ENCODE measurements around the gene EIF5B.

Gene EIF5B

DNA sequence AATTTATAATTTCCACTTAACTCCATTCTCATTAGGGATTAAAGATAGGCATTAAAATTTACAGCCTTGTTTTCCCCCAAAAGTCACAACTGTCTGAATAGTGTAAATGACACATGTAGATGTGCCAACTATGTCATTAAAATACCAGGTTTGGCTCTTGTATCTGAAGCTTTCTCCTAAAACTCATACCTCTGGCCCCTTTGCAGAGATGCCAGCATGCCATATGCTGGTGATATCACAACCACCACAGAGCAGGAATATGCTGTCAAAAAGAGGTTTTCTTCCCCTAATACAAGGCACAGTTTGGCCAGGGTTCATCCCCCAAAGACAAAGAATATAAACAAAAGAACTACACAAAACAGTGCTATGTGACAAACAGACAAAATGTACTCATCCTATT, 87.2 kb downstream of the EIF5B start:
- TF ChIP-seq, protein P1, sequence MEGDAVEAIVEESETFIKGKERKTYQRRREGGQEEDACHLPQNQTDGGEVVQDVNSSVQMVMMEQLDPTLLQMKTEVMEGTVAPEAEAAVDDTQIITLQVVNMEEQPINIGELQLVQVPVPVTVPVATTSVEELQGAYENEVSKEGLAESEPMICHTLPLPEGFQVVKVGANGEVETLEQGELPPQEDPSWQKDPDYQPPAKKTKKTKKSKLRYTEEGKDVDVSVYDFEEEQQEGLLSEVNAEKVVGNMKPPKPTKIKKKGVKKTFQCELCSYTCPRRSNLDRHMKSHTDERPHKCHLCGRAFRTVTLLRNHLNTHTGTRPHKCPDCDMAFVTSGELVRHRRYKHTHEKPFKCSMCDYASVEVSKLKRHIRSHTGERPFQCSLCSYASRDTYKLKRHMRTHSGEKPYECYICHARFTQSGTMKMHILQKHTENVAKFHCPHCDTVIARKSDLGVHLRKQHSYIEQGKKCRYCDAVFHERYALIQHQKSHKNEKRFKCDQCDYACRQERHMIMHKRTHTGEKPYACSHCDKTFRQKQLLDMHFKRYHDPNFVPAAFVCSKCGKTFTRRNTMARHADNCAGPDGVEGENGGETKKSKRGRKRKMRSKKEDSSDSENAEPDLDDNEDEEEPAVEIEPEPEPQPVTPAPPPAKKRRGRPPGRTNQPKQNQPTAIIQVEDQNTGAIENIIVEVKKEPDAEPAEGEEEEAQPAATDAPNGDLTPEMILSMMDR (IDR thresholded peaks at IDR 0.05; ENCODE audit: insufficient read depth, low read depth, low read length, missing control alignments) = no peak
- H3K4me3 ChIP-seq (ENCODE audit: low read depth, low read length) = no peak overlapping the region

DNA sequence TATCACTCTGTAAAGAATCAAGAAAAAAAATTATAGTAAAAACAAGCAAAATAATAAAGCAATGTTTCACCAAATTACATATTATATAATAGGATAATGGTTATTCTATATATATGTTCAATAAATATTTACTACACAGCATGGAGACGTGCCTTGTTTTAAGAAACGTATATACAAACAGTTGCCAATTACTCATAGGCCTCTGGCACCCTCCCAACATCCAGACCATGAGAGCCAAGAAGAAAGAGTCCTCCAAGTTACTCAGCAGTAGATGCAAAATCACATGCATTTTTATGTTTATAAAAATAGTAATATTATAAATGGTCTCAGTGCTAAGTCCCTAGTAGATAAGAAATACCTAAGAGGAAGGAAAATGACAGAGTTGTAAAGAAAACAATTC, 87.8 kb downstream of the EIF5B start:
- TF ChIP-seq, protein P1 (IDR thresholded peaks at IDR 0.05; ENCODE audit: insufficient read depth, low read depth, low read length, missing control alignments) = no peak
- DNase-seq (ENCODE audit: low read depth) = no peak
- H3K4me3 ChIP-seq (ENCODE audit: low read depth, low read length) = no peak overlapping the region

More for the DNA sequence above, 87.2 kb downstream of the EIF5B start:
- no peak for DNase-seq (ENCODE audit: low read depth)

DNA sequence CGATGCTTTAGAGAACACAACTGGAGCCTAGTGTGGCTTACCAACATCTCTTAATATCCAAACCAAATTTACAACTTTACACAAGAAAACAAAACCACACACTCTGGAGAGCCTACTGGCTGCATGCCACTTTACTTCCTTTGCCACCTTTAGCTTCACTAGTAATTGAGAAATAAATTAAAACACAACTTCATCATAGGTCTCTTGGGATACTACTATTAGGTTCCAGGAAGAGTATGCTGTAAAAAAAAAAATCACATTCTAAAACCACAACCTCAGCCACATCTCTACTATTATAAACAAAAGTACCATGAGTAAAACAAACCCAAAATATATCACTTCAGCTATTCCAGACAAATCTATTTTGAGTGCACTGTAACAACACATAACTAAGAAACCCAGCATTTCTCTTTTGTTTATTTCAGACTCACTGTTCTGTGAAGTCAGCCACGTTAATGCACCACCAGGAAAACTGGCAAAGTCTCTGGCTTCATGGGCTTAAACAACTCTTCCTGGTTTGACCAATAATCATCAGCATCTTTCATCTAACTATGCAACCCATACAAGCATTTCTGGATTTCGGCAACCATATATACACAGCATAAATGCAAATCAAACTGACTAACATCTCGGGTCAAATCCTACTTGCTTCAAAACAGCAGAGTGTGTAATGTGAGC, 93.6 kb downstream of the EIF5B start:
- H3K4me3 ChIP-seq (ENCODE audit: low read depth, low read length) = no peak overlapping the region
- TF ChIP-seq, protein P1 (IDR thresholded peaks at IDR 0.05; ENCODE audit: insufficient read depth, low read depth, low read length, missing control alignments) = no peak
- no peak for DNase-seq (ENCODE audit: low read depth)

DNA sequence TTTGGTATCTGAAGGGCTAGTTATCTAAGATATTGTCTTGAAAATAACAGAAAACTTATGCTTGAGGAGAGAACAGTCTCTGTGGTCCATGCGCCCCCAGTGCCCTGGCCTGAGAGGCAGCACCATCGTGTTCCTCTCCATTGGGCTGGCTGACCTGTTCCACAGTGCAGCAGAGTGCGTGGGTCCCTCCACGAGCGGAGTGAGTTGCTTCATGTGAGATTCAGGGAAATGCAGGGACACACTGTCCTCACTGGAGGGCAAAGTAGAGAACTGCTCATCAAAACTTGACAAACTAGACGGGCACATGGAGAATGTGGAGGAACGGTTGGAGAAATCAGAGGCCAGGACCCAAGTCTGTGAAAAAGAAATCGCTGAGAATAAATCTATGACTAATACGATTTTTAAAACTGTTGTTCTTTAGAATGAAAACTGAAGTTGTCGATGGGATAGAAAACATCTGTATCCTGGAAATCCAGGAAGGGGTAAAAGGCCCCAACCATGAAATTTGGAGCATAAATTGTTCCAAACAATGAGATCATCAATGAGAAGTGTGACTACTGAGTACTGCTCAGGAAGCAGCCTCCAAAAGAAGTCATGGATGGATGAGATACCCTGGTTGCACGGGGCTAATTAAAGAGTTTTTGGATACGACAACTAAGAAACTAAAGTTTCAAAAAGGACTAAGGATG, 94.5 kb downstream of the EIF5B start:
- DNase-seq (ENCODE audit: low read depth) = no peak
- H3K4me3 ChIP-seq (ENCODE audit: low read depth, low read length) = no peak overlapping the region
- TF ChIP-seq, protein P1 (IDR thresholded peaks at IDR 0.05; ENCODE audit: insufficient read depth, low read depth, low read length, missing control alignments) = no peak

DNA sequence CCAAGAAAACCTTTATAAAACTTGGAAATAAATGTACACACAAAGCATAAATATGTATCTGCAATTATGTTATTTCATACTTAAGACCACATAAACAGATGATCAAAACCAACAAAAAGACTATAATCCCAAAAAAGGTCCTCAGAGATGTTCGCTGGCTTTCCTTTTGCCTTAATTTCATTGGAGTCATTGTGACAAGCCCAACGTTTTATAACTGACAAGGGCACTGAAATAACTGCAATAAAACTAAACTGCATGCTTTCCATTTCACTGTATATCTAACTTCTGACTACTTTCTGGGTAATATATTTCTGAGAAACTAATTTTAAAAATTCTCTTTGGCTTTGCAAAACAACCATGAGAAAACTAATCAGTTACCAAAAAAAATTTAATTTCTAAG, 96.2 kb downstream of the EIF5B start:
- TF ChIP-seq, protein P1 (IDR thresholded peaks at IDR 0.05; ENCODE audit: insufficient read depth, low read depth, low read length, missing control alignments) = no peak
- no peak for DNase-seq (ENCODE audit: low read depth)
- no peak overlapping the region for H3K4me3 ChIP-seq (ENCODE audit: low read depth, low read length)

DNA sequence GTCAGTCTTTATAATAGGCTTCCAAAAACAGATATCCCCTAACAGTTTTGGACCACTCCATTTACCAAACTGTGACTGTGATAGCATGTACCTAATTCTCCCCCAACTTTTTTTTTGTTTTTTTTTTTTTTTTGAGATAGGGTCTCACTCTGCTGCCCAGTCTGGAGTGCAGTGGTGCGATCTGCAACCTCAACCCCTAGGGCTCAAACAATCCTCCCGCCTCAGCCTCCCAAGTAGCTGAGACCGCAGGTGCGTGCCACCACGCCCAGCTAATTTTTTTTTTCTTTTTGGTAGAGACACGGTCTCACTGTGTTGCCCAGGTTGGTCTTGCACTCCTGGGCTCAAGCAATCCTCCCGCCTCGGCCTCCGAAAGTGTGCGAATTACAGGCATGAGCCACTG, 99.7 kb downstream of the EIF5B start:
- TF ChIP-seq, protein P1 (IDR thresholded peaks at IDR 0.05; ENCODE audit: insufficient read depth, low read depth, low read length, missing control alignments) = no peak
- H3K4me3 ChIP-seq (ENCODE audit: low read depth, low read length) = no peak overlapping the region
- no peak for DNase-seq (ENCODE audit: low read depth)
